GM12873 (cell line): ENCODE results near the gene EMB.

Experiments
- CTCF ChIP-seq: IDR thresholded peaks from 2 replicates; pipeline ENCODE4 v1.5.1; 2012; ENCODE audit warnings: low read depth, mild to moderate bottlenecking, moderate library complexity, low read length, control low read depth; ENCODE audit not compliant: insufficient read depth; ENCODE audit errors: missing control alignments

Gene EMB

GRCh38 chr5:50365426-50366251, 75.4 kb downstream of the EMB start:
- TF ChIP-seq CTCF: no peak

GRCh38 chr5:50359187-50359586, 81.9 kb downstream of the EMB start:
- no peak for TF ChIP-seq CTCF

GRCh38 chr5:50352382-50352781, 88.7 kb downstream of the EMB start:
- TF ChIP-seq CTCF: no peak
